Measurements from ENCODE around the gene ZDHHC1. TPM values are rescaled to one million over a fixed set of nuclear protein-coding genes. Genes with fewer than 3 reads are reported as not detected.

ZDHHC1 gene
- polyA plus RNA-seq, 3 donors: 3.3 to 14.2 (median 6.0) TPM

GRCh38 chr16:67423611-67424260 lies 7.5 kb upstream of the ZDHHC1 start:
- Mint-ChIP-seq H3K27ac (no peak overlapping the region), H3K27me3 (ENCODE audit: low read depth in 3 of 3) (peaks cover 24 to 44% (median 29%) of the 10 kb centered on the region in 3 donors), H3K36me3 (peaks cover 0 to 4% of the 10 kb centered on the region in 2 donors), H3K4me3 (no peak overlapping the region), H3K9me3 (peaks cover 0 to 5% (median 0%) of the 10 kb centered on the region in 7 donors), H3K4me1 (no peaks in the 10 kb centered on the region)
- no peak for TF ChIP-seq CTCF (IDR thresholded peaks at IDR 0.05)
- no peak overlapping the region for H2AFZ ChIP-seq (ENCODE audit: insufficient read depth, low read depth, low read length, poor library complexity, severe bottlenecking)
- 82% methylated on average over 2 of the region's 9 CpGs for WGBS (ENCODE audit: insufficient coverage)
- H4K20me1 ChIP-seq (ENCODE audit: insufficient read depth, low read length): peaks cover 6% of the 10 kb centered on the region
- H3K36me3 ChIP-seq (replicated peaks in 1 of 2; ENCODE audit: control insufficient read depth in 1 of 2, insufficient read depth in 2 of 2, low read length in 2 of 2): no peaks in the 10 kb centered on the region
- no peaks in the 10 kb centered on the region for H3K79me2 ChIP-seq (ENCODE audit: insufficient read depth, low read length)
- H3K4me1 ChIP-seq (ENCODE audit: control insufficient read depth in 1 of 2, insufficient read depth in 2 of 2, low read length in 2 of 2): no peaks in the 10 kb centered on the region
- H3K4me2 ChIP-seq (replicated peaks; ENCODE audit: extremely low read depth, low read length, poor library complexity, severe bottlenecking): no peak overlapping the region
- H3K27me3 ChIP-seq (ENCODE audit: control insufficient read depth in 2 of 2, insufficient read depth in 2 of 2, low read length in 2 of 2): peaks cover 1 to 25% of the 10 kb centered on the region in 2 donors
- no peak overlapping the region for H3K4me3 ChIP-seq (replicated peaks in 1 of 3; ENCODE audit: low read depth in 2 of 3, low read length in 3 of 3)
- no peak overlapping the region for H3K9ac ChIP-seq (ENCODE audit: insufficient read depth, low read length, poor library complexity, severe bottlenecking)
- no peaks in the 10 kb centered on the region for H3K9me3 ChIP-seq (replicated peaks in 1 of 2; ENCODE audit: control insufficient read depth in 1 of 2, insufficient read depth in 1 of 2, low read length in 2 of 2)
- H3K27ac ChIP-seq (ENCODE audit: low read depth in 1 of 2, low read length in 2 of 2): no peak overlapping the region
- DNase-seq: no peak
- intact Hi-C loops (cut with micrococcal nuclease): no loop called here

GRCh38 chr16:67423015-67423414 lies 6.7 kb upstream of the ZDHHC1 start:
- Histone ChIP-seq H3K4me2 (replicated peaks; ENCODE audit: extremely low read depth, low read length, poor library complexity, severe bottlenecking) (no peak overlapping the region), H2AFZ (ENCODE audit: insufficient read depth, low read depth, low read length, poor library complexity, severe bottlenecking) (no peak overlapping the region), H3K9me3 (replicated peaks in 1 of 2; ENCODE audit: control insufficient read depth in 1 of 2, insufficient read depth in 1 of 2, low read length in 2 of 2) (no peaks in the 10 kb centered on the region), H3K27ac (ENCODE audit: low read depth in 1 of 2, low read length in 2 of 2) (no peak overlapping the region), H3K36me3 (replicated peaks in 1 of 2; ENCODE audit: control insufficient read depth in 1 of 2, insufficient read depth in 2 of 2, low read length in 2 of 2) (no peaks in the 10 kb centered on the region), H4K20me1 (ENCODE audit: insufficient read depth, low read length) (no peaks in the 10 kb centered on the region), H3K79me2 (ENCODE audit: insufficient read depth, low read length) (no peaks in the 10 kb centered on the region), H3K4me1 (ENCODE audit: control insufficient read depth in 1 of 2, insufficient read depth in 2 of 2, low read length in 2 of 2) (no peaks in the 10 kb centered on the region), H3K4me3 (replicated peaks in 1 of 3; ENCODE audit: low read depth in 2 of 3, low read length in 3 of 3) (no peak overlapping the region), H3K9ac (ENCODE audit: insufficient read depth, low read length, poor library complexity, severe bottlenecking) (no peak overlapping the region), H3K27me3 (ENCODE audit: control insufficient read depth in 2 of 2, insufficient read depth in 2 of 2, low read length in 2 of 2) (peaks cover 0 to 18% of the 10 kb centered on the region in 2 donors)
- intact Hi-C loops (cut with micrococcal nuclease): no loop called here
- no peak for DNase-seq
- no peak overlapping the region for H3K4me3 Mint-ChIP-seq
- H3K36me3 Mint-ChIP-seq: peaks cover 0 to 4% of the 10 kb centered on the region in 2 donors
- H3K27ac Mint-ChIP-seq: no peak overlapping the region
- TF ChIP-seq CTCF (IDR thresholded peaks at IDR 0.05): no peak
- 100% methylated on average over 1 of the region's 5 CpGs for WGBS (ENCODE audit: insufficient coverage)
- peaks cover 21 to 41% (median 22%) of the 10 kb centered on the region in 3 donors for H3K27me3 Mint-ChIP-seq (ENCODE audit: low read depth in 3 of 3)
- peaks cover 0 to 4% (median 0%) of the 10 kb centered on the region in 7 donors for H3K9me3 Mint-ChIP-seq
- H3K4me1 Mint-ChIP-seq: no peaks in the 10 kb centered on the region
